Hepatocyte (in vitro differentiated cells): ENCODE results near the gene TESK1.
"Not testable (repeated sequence)": the region's sequence is repeated elsewhere in the genome, so short reads cannot be mapped to it uniquely, and the experiment has no call there.

Experiments used
- EZH2phosphoT487 ChIP-seq: fragments of 200-600 bp; sonication (generic); IDR thresholded peaks from one replicate; pipeline ENCODE4 v1.6.1; 2018; ENCODE audit warnings: antibody characterized with exemption, mild to moderate bottlenecking, low read depth, moderate library complexity; ENCODE audit not compliant: unreplicated experiment, severe bottlenecking
- TF ChIP-seq, protein P1 (sequence below): fragments of 200-600 bp; sonication (generic); IDR thresholded peaks from 2 replicates; pipeline ENCODE4 v1.5.1; 2016; ENCODE audit warnings: antibody characterized with exemption, mild to moderate bottlenecking; ENCODE audit not compliant: poor library complexity

GRCh38 chr9:35588506-35588905 is 16.6 kb upstream of the TESK1 start:
- not testable (repeated sequence) for TF ChIP-seq EZH2phosphoT487
- TF ChIP-seq, protein P1, sequence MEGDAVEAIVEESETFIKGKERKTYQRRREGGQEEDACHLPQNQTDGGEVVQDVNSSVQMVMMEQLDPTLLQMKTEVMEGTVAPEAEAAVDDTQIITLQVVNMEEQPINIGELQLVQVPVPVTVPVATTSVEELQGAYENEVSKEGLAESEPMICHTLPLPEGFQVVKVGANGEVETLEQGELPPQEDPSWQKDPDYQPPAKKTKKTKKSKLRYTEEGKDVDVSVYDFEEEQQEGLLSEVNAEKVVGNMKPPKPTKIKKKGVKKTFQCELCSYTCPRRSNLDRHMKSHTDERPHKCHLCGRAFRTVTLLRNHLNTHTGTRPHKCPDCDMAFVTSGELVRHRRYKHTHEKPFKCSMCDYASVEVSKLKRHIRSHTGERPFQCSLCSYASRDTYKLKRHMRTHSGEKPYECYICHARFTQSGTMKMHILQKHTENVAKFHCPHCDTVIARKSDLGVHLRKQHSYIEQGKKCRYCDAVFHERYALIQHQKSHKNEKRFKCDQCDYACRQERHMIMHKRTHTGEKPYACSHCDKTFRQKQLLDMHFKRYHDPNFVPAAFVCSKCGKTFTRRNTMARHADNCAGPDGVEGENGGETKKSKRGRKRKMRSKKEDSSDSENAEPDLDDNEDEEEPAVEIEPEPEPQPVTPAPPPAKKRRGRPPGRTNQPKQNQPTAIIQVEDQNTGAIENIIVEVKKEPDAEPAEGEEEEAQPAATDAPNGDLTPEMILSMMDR: not testable (repeated sequence)
